ENCODE results near the gene COL5A1.

- TF ChIP-seq CTCF (IDR thresholded peaks at IDR 0.05), result no peak
- no peak for TF ChIP-seq EP300 (IDR thresholded peaks at IDR 0.05)
Measured at GRCh38 chr9:134823623-134824022, 182.0 kb downstream of the COL5A1 start.

Data from tibial nerve (tissue), 4 donors.